COR-L47 (cell line): ENCODE data around the gene MCM7.
A peak's percentile ranks its signal among the peaks of the same experiment; 100 is the strongest.

ENCODE experiments used
- DNase-seq: peaks from one replicate; lab custom pipeline; 2025; lab: John Stamatoyannopoulos, UW

The MCM7 gene

DNA sequence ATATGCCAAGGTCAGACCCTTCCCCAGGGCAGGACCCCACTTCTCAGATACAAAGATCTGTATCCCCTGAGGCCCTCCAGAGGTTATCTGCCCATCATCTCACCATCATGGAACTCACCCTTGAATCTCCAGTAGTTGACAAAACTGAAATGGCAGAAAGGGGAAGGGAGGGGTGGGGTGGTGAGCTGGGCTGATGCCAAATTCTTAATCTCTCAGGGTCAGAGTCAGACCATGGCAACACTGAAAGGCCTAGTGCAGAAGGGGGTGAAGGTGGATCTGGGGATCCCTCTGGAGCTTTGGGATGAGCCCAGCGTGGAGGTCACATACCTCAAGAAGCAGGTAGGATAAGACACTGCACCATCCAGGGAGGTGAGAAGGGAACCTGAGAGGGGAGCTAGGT, 21.4 kb upstream of the MCM7 start:
- DNase-seq = no peak

DNA sequence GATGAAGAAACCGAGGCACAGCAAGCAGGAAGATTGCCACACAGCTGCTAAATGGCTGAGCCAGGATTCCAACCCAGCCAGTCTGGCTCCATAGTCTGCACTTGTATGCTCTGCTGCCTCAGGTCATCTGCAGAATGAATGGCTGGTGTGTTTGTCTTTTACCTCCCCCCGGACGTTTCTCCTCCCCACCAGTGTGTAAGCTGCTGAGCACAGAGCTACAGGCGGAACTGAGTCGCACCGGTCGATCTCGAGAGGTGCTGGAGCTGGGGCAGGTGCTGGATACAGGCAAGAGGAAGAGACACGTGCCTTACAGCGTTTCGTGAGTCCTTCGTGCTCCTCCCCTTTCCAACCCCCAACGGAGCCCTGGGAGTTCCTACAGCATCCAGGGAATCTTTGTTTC, 20.9 kb upstream of the MCM7 start:
- DNase-seq = peak; percentile 63

DNA sequence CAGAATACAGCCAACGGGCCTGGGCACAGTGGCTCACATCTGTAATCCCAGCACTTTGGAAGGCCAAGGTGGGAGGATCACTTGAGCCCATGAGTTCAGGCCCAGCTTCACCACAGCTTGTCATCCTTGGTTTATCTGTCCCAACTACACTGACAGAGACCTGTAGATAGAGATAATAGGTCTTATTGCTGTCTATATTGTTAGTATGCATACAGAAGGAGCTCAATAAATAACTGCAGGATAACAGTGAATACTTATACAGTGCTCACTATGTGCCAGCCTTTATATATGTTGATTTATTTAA, 19.5 kb upstream of the MCM7 start:
- no peak for DNase-seq

DNA sequence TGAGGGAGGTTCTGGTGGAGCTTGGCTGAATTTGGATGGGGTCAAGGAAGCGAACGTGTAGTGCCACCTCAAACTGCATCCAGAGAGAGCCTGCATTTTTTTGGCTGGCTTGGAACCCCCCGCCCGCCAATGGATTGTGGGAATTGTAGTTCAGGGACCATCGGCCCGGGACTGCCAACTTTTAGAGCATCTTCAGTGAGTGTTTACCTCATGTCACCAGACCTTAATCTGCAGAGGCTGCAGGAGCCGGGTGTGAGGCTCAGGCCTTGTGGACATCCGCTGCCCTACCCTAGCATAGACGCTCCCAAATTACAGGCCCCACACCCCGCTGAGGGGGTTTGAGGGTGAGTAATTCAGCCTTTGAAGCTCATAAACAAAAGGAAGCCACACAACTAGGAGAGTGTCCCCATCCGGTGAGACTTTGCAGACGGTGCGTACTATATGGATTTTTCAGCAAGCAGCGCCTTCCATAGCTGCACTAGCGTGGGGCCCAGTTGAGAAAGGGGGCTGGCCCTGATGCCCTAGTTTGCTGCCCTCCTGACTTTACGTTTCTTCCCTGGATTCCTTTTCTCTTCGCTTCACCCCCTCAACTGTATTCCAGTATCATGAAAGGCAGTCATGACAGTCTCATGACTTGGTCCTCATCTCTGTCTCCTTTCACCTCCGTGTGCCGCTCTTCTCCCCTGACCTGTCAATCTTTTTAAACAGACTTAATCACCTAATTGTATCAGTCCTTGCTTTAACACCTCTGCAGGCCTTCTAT, 19.0 kb upstream of the MCM7 start:
- DNase-seq = no peak

DNA sequence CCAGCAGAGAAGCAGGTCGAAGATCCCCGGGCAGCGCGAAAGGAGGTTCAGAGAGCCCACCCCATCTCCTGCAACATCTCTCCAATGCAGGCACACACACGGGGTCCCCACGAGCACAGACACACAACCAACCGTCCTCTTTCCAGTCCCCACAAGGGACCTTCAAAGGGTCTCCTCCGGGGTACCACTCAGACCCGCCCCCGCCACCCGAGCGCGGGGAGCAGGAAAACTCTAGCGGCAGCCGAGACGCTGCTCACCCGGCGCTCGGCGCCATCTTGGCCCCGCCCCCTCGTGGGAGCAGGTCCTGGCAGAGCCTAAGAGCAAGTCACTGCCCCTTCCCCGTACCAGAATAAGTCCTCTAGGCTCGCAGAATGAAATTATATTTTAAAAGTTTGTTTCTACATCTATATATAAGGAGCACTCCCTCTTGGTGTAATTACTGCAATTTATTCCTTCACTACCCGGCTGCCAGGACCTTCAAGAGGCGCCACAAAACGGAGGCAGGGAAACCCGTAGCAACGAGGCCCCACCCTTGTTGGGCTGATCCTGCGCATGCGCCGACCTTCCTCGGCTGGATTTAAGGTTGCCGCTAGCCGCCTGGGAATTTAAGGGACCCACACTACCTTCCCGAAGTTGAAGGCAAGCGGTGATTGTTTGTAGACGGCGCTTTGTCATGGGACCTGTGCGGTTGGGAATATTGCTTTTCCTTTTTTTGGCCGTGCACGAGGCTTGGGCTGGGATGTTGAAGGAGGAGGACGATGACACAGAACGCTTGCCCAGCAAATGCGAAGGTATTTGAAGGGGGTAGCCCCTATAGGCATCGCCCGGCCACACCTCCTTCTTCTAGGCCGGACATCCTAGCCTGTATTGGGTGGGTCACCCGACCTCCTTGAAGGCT, 18.1 kb upstream of the MCM7 start, which contains the start of the genes CNPY4 and TAF6:
TSS of gene CNPY4 (plus strand) at position 563 of the 898 bp plus-strand sequence. CDS start at position 674, 111 bp downstream.
TSS of gene TAF6 (minus strand) at position 287 of the 898 bp plus-strand sequence. CDS start 5,149 bp downstream, outside the sequence.
- DNase-seq = peak; percentile 96

DNA sequence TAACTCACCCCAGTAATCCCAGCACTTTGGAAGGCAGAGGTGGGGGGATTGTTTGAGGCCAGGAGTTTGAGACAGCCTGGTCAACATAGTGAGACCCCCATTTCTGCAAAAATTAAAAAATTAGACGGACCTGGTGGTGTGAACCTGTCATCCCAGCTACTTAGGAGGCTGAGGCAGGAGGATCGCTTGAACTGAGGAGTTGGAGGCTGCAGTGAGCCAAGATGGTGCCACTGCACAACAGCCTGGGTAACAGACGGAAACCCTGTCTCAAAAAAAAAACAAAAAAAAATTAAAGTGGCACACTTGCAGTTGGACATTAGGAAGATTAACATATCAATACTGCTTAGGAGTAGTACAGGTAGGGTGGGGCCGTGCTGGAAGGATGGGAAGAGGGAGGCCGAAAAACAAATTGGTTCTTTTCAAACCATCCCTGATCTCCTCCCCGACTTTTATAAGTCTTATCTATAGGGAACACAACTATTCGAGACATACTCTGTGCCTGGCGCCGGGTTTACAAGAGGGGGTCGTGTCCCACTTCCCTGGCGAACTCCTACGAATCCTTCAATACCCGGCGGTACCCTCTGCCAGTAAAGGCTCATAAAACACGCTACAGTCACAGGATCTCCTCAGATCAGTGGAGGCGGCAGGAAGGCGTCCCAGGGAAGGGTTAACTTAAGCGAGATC, 17.3 kb upstream of the MCM7 start:
- no peak for DNase-seq

DNA sequence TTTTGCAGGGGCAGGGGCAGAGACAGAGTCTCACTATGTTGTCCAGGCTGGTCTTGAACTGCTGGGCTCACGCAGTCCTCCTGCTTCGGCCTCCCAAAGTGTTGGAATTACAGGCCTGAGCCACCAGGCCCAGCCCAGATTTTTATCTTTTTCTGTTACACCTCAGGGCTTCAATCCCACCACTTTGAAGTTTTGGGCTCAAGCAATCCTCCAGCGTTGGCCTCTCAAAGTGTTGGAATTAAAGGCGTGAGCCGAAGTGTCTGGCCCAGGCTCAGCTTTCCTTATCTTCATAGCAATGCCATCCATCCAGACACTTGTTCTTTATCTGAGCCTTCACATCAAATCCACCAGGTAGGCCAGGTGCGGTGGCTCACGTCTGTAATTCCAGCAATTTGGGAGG, 13.8 kb upstream of the MCM7 start:
- DNase-seq = no peak

DNA sequence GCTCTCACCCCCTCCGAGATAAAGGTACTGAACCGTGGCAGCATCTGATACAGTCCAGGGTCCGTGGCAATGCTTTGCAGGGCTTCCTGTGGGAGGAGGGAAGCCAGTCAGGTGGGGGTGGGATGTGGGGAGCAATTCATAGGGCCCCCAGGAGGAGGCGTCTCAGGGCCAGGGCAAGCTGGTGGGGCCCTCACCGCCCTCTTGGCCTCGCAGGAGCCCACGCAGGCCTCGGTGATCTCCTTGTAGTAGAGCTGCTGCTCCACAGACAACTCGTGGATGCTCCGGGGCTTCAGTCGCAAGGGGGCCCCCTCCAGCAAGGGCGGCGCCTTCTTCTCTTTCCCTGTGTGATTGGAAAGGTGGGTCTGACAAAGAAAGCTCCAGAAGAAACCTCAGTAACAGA, 10.7 kb upstream of the MCM7 start:
- DNase-seq = no peak

DNA sequence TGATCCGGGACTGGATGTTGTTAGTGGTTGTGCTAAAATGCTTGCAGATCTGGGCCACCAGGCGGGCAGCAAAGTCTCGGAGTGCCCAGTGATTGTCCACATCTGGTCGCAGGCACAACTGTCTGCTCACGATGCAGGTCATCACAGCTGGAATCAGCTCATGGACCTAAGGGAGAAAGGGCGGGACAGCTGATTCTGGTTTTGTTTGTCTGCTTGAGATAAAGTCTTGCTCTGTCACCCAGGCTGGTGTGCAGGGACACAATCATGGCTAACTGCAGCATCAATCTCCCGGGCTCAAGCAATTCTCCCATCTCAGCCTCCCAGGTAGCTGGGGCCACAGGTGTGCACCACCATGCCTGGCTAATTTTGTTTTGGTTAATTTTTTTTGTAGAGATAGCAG, 10.0 kb upstream of the MCM7 start:
- DNase-seq = no peak

DNA sequence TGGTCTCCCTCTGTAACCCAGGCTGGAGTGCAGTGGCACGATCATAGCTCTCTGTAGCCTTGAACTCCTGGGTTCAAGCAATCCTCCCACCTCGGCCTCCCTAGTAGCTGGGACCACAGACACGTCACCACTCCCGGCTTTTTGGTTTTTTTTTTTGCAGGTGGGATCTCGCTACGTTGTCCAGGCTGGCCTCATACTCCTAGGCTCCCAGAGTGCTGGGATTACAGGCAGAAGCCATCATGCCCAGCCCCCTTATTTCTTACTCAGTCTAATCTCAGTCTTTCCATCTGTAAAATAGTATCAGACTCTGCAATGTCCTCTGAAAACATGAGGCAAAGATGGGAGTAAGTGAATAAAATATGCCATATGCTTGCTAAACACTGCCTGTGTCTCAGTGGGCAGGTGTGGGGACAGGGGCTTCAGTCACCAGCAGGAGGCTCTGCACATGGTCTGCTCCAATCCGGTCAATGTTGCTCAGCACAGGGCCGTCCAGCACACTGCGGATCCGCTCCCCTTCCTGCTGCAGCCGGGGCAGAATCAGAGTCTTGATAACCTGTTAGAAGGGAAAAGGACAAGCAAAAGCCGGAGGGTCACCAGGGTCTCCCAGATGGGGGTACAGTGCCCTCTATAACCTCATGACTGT, 8.4 kb upstream of the MCM7 start:
- no peak for DNase-seq

DNA sequence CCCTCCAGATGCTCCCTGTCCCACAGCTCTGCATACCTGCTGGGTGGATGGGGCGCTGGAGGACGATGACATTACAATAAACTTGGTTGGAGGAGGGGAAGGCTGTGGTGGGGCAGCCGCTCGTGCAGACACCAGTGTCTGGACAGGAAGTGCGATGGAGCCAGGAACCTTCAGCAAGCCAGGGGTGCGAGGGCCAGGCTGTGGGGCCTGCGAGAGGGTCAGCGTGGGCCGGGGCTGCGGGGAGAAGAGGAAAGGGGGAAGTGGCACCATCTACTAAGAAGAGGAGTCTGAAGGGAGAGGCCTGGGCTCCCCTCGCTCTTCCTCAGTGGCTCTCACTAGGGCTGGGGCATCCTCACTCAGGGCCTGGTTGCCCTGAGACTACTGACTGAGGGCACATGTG, 6.7 kb upstream of the MCM7 start:
- DNase-seq = no peak

DNA sequence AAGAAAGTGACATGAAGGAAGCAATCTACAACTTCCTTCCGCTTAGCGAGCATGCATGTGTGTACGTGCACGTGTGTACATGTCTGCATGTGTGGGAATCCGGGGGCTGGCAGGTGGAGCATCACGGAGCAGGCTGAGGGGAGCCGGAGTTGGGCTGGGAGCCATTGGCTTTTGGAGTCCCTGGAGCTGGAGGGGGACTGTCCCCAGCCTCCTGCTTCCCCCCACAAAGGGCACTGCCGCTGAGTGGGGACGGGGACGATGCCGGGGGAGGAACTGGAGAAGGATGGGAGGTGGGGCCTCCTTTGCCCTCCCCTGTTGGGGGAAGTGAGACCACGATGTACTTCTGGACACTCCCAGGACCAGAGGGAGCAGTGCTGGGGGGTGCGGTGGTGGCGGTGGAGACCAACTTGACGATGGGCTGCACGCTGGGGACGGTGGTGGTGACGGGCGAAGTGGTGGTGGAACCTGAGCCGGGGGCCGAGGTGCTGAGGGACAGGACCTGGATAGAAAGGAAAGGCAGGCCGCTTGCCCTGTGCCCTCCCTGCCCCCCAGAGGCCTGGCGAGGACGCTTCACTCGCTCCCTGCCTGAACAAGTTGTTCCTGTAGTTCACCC, 6.0 kb upstream of the MCM7 start:
- no peak for DNase-seq

DNA sequence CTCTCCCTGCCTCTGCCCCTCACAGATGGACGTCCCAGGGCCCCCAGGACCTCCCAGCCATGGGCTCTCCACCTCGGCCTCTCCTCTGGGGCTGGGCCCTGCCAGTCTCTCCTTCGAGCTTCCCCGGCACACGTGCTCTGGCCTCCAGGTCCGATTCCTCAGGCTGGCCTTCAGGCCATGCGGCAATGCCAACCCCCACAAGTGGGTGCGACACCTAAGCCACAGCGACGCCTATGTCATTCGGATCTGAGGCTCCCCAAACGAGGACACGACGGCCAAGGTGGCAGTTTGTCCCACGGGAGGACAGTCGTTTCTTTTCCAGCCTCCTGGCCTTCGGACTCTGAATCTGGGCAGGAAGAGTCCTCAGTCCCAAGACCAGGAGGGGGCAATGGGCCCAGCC, 5.4 kb upstream of the MCM7 start:
- no peak for DNase-seq

DNA sequence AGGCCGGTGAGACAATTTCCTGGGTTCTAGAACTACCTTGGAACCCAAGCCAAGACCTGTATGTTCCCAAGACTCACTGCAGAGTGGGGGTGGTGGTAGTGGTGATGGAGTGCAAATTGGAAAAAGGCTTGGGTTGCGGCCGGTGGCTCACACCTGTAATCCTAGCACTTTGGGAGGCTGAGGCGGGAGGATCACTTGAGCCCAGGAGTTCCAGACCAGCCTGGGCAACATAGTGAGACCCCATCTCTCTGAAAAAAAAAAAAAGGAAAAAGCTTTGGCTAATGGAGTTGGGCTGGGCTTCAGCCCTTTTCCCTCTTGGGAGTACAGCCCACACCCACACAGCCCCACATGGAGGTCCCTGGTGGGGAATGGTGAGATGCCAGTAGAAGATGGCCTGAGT, 4.3 kb upstream of the MCM7 start:
- DNase-seq = no peak

DNA sequence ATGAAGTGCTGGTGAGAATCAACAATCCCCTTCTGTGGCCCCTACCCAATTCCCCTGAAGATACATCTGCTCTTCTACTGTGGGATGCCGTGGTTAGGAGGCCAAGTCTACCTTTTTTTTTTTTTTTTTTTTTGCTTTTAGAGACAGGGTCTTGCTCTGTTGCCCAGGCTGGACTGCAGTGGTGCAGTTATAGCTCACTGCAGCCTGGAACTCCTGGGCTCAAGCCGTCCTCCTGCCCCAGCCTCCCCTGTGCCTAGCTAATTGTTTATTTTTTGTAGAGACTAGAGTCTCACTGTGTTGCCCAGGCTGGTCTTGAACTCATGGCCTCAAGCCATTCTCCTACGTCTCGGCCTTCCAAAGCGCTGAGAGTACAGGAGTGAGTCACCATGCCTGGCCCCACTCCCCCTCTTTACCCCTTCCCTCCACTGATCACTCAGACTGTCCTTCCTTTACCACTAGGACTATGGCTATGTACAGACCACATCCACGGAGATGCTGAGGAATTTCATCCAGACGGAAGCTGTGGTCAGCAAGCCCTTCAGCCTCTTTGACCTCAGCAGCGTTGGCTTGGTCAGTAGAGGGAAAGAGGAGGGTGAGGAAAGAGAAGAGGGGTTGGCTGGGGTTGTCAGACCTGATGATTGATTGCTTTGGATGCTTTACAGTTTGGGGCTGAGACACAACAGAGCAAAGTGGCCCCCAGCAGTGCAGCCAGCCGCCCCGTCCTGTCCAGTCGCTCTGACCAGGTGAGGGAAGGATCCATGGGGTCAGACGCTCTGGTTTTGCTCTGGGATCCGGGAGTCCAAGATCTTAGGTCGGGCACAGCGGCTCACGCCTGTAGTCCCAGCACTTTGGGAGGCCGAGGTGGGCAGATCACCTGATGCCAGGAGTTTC, 2.0 kb upstream of the MCM7 start:
- DNase-seq = no peak

DNA sequence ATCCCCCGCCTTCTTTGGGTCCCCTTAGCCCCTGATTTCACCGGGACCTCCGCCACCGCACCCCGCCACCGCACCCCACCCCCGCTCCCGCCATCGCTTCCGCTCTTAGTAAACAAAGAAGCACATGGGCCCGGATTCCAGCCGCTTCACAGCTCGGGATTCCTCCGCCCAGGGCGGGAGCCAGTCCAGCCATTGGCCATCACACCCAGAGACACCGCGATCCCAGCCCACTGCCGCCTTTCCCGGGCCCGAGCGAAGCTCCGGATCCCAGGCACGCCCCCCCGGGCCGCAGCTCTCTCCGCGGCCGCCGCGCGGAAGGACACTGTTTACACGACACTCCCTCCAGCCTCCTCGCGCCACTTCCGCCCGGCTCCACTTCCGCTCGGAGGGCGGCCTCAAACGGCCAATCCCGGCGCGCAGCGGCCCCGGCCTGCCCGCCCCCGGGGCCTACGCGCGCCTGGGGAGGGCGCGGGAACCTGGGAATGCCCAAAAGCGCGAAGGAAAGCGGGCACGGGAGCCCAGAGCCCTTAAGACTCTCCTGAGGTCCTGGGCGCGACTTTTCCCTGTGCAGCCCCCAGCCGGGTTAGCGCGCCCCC, 679 bp downstream of the MCM7 start:
- peak; percentile 94 for DNase-seq

DNA sequence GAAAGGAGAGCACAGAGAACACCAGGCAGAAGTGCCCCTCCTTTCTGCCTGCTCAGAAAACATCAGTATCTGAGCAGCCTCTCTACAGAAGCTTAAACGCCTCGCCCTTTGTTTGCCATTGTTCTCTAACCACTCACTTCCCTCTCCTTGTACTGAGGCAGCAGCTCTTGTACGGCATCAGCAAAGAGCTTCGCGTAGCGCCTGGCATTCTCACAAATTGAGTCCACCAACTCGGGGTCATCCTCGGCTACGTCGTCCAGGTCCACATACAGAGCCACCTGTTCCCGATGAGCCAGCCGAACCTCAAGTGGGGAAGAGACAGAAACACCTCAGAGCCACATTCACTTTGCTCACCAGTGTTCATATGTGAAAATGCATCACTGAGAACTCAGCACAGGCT, 1.7 kb downstream of the MCM7 start:
- no peak for DNase-seq

DNA sequence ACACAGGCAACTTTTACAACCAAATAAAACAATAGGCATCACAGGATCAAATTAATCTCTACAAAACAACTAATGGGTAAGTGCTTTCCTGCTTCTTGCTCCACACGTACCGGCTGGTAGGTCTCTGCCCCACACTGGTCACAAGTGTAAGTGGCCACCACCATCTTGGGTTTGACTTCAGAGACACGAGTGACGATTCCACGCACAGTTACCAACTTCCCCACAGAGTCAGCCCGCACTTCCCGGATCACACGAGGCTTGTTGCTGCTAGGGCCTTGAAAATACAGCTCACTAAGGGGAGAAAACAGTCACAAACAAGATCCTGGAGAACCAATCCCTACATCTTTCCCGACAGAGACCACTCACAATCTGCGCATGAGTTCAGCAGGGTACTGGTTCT, 2.3 kb downstream of the MCM7 start:
- DNase-seq = no peak

DNA sequence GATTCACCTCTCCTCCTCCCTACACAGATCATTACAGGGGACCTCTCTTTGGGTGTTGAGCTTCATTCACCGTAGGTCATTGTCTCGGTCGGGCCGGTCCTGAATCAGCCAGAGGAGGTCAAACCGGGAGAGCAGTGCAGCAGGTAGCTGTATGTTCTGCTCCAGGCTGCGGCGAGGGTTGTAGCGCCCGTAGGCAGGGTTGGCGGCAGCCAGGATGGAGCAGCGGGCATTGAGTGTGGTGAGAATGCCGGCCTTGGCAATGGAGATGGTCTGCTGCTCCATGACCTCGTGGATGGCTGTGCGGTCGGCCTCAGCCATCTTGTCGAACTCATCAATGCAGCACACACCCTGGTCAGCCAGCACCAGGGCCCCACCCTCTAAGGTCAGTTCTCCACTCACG, 5.5 kb downstream of the MCM7 start:
- no peak for DNase-seq

DNA sequence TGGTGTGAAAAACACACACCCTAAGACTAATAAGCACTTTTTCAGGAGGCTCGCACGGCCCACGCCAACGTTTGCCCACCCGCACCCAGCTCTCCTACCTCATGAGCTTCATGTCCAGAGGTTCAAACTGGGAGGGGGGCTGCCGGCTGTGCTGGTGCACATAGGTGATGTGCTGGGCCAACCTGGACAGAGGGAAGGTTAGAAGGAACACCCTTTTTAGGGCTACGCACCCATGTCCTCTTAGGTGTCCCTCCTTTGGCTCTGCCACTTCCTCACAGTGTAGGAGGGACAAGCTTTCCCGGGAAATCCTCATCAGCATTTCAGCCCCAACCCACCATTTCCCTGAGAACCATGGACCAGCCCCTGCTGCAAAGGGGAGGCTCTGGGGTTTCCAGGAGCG, 5.9 kb downstream of the MCM7 start:
- no peak for DNase-seq
